Thyroid gland (tissue), 4 donors: ENCODE measurements around the gene ATXN3L. TPM values are rescaled to one million over a fixed set of nuclear protein-coding genes. Genes with fewer than 3 reads are reported as not detected.

Source experiments
- DNase-seq, 2 donors: peaks; one replicate each; pipeline ENCODE4 v3.0.0-alpha.2; 2019
- H3K27ac ChIP-seq, 3 donors: fragments of 200-600 bp; sonication (generic); 1 replicate in 2 of 3; 2 replicates in 1 of 3; pipeline ENCODE4 v1.5.1; 2016 to 2019; ENCODE audit warnings: mild to moderate bottlenecking in 1 of 3, moderate library complexity in 1 of 3
- H3K27me3 ChIP-seq: fragments of 200-600 bp; sonication (generic); one replicate; pipeline ENCODE4 v1.5.1; 2019
- H3K36me3 ChIP-seq, 2 donors: fragments of 200-600 bp; sonication (generic); one replicate each; pipeline ENCODE4 v1.5.1; 2016 to 2019
- H3K4me1 ChIP-seq, 2 donors: fragments of 200-600 bp; sonication (generic); one replicate each; pipeline ENCODE4 v1.5.1; 2017 to 2019
- H3K4me3 ChIP-seq, 3 donors: fragments of 200-600 bp; sonication (generic); replicated peaks in 1 of 3; 1 replicate in 2 of 3; 2 replicates in 1 of 3; pipeline ENCODE4 v1.5.1; 2016; ENCODE audit warnings: mild to moderate bottlenecking in 1 of 3
- H3K9me3 ChIP-seq: fragments of 200-600 bp; sonication (generic); one replicate; pipeline ENCODE4 v1.5.1; 2017
- POLR2A ChIP-seq, 2 donors: fragments of 450-650 bp; IDR thresholded peaks; one replicate each; pipeline ENCODE4 v1.6.1; 2017; ENCODE audit warnings: antibody characterized with exemption in 2 of 2, mild to moderate bottlenecking in 2 of 2, moderate library complexity in 1 of 2
- WGBS, 2 donors: methylation state at CpG; one replicate each; pipeline ENCODE4 v1.1.5; 2017; 5-methylcytosine and 5-hydroxymethylcytosine counted together
- intact Hi-C: fragments of 100-400 bp; cut with DNase I; formaldehyde crosslinking; loops from one replicate; pipeline ENCODE4 v1.15.1; 2023
- total RNA-seq, 4 donors: library from RNA; depleted of rRNA; stranded (reverse); fragments of >200 nt; gene quantifications; one replicate each; pipeline ENCODE4 v1.2.3, GENCODE V29; 2016
- TF ChIP-seq, protein P1 (sequence below), 6 experiments: fragments of 200-600 bp in 3 of 6; fragments of 450-650 bp in 3 of 6; sonication (generic) in 3 of 6; IDR thresholded peaks; one replicate each; pipeline ENCODE4 v1.5.1; 2016 to 2019; ENCODE audit warnings: antibody characterized with exemption in 6 of 6, mild to moderate bottlenecking in 2 of 6, inconsistent platforms in 1 of 6, moderate library complexity in 1 of 6

The ATXN3L gene
- total RNA-seq, 4 donors from 2014 or later: not detected

DNA sequence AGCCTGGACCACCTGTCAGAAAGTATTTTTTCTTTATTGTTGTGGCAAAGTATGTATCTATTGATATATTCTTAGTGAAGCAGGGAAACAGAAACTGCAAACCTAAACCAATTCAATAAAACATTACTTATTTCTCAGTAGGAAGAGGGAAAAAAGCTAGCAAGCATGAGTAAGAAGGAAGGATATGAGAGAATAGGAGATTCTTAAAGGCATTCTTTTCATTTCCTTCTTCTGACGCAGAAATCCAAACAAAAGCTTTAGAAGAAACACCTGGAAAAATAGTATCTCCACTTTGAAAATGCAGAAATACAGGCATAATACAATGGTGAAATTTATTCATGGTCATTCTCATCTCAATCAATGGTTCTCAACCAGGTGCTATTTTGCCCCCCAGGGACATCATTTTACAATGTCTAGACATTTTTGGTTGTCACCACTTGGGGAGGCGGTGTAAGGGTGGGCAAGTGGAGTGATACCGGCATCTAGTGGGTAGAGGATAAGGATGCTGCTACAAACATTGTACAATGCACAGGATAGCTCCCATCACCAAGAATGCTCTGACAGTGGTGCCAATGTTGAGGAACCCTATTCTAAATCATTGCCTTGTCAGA, 21.7 kb upstream of the ATXN3L start:
- intact Hi-C loops: no loop called here
- Histone ChIP-seq H3K27ac (no peak overlapping the region), H3K9me3 (no peaks in the 10 kb centered on the region), H3K4me3 (no peak overlapping the region), H3K4me1 (no peaks in the 10 kb centered on the region), H3K36me3 (no peaks in the 10 kb centered on the region), H3K27me3 (no peaks in the 10 kb centered on the region)
- no peak for DNase-seq
- WGBS, 2 donors: 76 to 90% methylated on average over 3 of the region's 3 CpGs
- no peak for TF ChIP-seq POLR2A (IDR thresholded peaks at IDR 0.05)
- TF ChIP-seq, protein P1, sequence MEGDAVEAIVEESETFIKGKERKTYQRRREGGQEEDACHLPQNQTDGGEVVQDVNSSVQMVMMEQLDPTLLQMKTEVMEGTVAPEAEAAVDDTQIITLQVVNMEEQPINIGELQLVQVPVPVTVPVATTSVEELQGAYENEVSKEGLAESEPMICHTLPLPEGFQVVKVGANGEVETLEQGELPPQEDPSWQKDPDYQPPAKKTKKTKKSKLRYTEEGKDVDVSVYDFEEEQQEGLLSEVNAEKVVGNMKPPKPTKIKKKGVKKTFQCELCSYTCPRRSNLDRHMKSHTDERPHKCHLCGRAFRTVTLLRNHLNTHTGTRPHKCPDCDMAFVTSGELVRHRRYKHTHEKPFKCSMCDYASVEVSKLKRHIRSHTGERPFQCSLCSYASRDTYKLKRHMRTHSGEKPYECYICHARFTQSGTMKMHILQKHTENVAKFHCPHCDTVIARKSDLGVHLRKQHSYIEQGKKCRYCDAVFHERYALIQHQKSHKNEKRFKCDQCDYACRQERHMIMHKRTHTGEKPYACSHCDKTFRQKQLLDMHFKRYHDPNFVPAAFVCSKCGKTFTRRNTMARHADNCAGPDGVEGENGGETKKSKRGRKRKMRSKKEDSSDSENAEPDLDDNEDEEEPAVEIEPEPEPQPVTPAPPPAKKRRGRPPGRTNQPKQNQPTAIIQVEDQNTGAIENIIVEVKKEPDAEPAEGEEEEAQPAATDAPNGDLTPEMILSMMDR (IDR thresholded peaks at IDR 0.05): no peak

DNA sequence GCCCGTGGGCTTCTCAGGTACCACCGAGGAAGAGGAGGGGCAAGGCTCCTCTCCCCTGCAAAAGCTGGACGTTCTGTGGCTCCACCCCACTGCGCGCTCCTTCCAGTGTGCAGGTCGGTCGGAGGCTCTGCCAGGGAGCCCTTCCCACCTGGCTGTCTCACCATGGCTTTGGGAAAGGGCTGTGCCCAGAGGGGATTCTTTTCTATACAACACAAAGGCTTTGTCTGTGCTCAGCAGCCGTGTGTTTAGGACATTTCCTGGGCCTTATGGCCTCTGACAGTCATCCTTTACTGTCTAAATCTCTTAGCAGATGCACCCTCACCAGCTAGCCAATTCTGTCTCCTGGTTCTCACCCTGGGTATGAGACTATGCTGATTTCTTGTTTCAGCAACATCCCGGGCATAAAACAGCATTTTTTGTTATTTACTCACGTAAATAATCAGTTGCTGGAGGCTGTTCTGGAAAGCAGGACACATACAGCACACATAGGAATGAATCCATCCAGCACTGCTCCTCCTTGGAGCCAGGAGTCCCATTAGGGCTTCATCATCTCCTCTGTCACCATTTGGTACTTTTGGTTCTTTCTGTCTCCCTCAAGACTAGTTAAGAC, 20.4 kb upstream of the ATXN3L start:
- no peak overlapping the region for H3K4me3 ChIP-seq
- no peaks in the 10 kb centered on the region for H3K4me1 ChIP-seq
- no peak overlapping the region for H3K27ac ChIP-seq
- no peaks in the 10 kb centered on the region for H3K36me3 ChIP-seq
- no peaks in the 10 kb centered on the region for H3K9me3 ChIP-seq
- H3K27me3 ChIP-seq: no peaks in the 10 kb centered on the region
- intact Hi-C loops: no loop called here
- no peak for DNase-seq
- WGBS, 2 donors: 76 to 96% methylated on average over 4 to 6 of the region's 10 CpGs
- TF ChIP-seq, protein P1 (IDR thresholded peaks at IDR 0.05): no peak
- no peak for TF ChIP-seq POLR2A (IDR thresholded peaks at IDR 0.05)

GRCh38 chrX:13339607-13340006, 19.8 kb upstream of the ATXN3L start:
- no peaks in the 10 kb centered on the region for H3K27me3 ChIP-seq
- no peak for DNase-seq
- intact Hi-C loops: no loop called here
- H3K4me1 ChIP-seq: no peaks in the 10 kb centered on the region
- no peak for TF ChIP-seq POLR2A (IDR thresholded peaks at IDR 0.05)
- TF ChIP-seq, protein P1 (IDR thresholded peaks at IDR 0.05): no peak
- no peak overlapping the region for H3K27ac ChIP-seq
- no peaks in the 10 kb centered on the region for H3K36me3 ChIP-seq
- WGBS, 2 donors: 80 to 100% methylated on average over 1 to 3 of the region's 3 CpGs
- no peaks in the 10 kb centered on the region for H3K9me3 ChIP-seq
- H3K4me3 ChIP-seq: no peak overlapping the region

- H3K27me3 ChIP-seq: no peaks in the 10 kb centered on the region
- H3K4me3 ChIP-seq: no peak overlapping the region
- TF ChIP-seq, protein P1 (IDR thresholded peaks at IDR 0.05): no peak
- TF ChIP-seq POLR2A (IDR thresholded peaks at IDR 0.05): no peak
- intact Hi-C loops: no loop called here
- DNase-seq: no peak
- no peaks in the 10 kb centered on the region for H3K36me3 ChIP-seq
- H3K4me1 ChIP-seq: no peaks in the 10 kb centered on the region
- WGBS, 2 donors: 77 to 79% methylated on average over 3 of the region's 3 CpGs
- no peak overlapping the region for H3K27ac ChIP-seq
- H3K9me3 ChIP-seq: no peaks in the 10 kb centered on the region
These were observed 19.2 kb upstream of the ATXN3L start for GRCh38 chrX:13338996-13339515.

DNA sequence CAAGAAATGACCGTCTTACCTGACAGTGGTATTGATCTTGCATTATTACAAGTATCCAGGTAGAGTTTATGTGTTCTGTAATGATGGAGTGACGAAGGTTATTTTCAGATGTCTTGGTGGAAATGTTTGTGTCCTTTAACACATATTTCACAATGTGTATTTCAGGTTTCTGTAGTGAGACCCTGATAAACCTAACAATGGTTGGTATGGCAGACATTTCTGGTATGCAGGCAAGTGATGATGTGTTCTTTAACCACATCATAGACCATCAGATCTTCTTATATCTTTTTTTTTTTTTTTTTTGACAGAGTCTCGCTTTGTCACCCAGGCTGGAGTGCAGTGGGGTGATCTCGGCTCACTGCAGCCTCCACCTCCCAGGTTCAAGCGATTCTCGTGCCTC, 14.6 kb upstream of the ATXN3L start:
- Histone ChIP-seq H3K27ac (no peak overlapping the region), H3K9me3 (no peaks in the 10 kb centered on the region), H3K36me3 (no peaks in the 10 kb centered on the region), H3K4me3 (no peak overlapping the region), H3K4me1 (no peaks in the 10 kb centered on the region), H3K27me3 (no peaks in the 10 kb centered on the region)
- WGBS, 2 donors: 95 to 97% methylated on average over 6 of the region's 6 CpGs
- DNase-seq: no peak
- TF ChIP-seq, protein P1 (IDR thresholded peaks at IDR 0.05): no peak
- no peak for TF ChIP-seq POLR2A (IDR thresholded peaks at IDR 0.05)
- intact Hi-C loops: no loop called here
